Measurements from ENCODE around the gene SV2B.

SV2B gene

DNA sequence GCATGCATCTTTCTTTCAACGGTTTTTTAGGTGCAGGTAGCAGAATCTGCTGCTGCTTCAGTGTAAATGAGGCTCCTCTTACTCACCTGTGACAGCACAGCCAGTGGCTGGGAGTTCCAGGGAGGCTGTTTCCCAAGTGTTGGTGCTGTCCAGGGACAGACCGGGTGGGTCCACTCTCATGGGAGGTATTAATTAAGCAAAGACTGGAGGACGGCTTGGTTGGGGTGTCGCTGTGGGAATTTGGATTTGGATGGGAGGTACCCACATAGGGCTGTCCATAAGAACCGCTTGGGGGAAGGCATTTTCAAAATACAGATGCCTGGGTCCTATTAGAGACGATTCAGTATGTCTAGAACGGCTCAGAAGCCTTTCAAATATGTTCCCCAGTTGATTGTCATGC lies 42.9 kb downstream of the SV2B start:
- TF ChIP-seq, protein P1, sequence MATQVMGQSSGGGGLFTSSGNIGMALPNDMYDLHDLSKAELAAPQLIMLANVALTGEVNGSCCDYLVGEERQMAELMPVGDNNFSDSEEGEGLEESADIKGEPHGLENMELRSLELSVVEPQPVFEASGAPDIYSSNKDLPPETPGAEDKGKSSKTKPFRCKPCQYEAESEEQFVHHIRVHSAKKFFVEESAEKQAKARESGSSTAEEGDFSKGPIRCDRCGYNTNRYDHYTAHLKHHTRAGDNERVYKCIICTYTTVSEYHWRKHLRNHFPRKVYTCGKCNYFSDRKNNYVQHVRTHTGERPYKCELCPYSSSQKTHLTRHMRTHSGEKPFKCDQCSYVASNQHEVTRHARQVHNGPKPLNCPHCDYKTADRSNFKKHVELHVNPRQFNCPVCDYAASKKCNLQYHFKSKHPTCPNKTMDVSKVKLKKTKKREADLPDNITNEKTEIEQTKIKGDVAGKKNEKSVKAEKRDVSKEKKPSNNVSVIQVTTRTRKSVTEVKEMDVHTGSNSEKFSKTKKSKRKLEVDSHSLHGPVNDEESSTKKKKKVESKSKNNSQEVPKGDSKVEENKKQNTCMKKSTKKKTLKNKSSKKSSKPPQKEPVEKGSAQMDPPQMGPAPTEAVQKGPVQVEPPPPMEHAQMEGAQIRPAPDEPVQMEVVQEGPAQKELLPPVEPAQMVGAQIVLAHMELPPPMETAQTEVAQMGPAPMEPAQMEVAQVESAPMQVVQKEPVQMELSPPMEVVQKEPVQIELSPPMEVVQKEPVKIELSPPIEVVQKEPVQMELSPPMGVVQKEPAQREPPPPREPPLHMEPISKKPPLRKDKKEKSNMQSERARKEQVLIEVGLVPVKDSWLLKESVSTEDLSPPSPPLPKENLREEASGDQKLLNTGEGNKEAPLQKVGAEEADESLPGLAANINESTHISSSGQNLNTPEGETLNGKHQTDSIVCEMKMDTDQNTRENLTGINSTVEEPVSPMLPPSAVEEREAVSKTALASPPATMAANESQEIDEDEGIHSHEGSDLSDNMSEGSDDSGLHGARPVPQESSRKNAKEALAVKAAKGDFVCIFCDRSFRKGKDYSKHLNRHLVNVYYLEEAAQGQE (IDR thresholded peaks at IDR 0.05; ENCODE audit: insufficient read depth in 1 of 2, low read depth in 2 of 2, low read length in 2 of 2), result no peak

DNA sequence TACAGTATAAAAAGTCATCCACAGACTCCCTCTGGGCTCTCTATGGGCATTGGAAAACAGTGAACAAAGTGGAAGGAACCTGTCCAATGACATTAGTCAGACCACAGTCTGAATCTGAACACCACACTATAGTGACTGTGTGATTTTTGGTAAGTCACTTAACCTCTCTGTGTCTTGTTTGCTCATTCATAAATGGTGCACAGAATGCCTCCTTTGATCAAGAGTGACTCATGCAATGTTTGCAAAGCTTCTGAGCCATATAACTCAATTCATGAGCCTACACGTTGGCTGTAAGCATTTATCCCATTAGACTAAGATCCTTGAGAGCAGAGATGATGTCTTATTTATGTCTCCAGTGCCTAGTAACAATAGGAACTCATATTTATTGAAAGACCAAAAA lies 46.7 kb downstream of the SV2B start:
- TF ChIP-seq SIN3A (IDR thresholded peaks at IDR 0.05; ENCODE audit: borderline replicate concordance, insufficient read depth, low read length), result no peak
- no peak for TF ChIP-seq FOXP2 (optimal IDR thresholded peaks at IDR 0.05; ENCODE audit: borderline replicate concordance, extremely low read depth, extremely low read length, insufficient read depth)
- TF ChIP-seq, protein P1 (IDR thresholded peaks at IDR 0.05; ENCODE audit: insufficient read depth in 1 of 2, low read depth in 2 of 2, low read length in 2 of 2), result no peak
- no peak for TF ChIP-seq POLR2AphosphoS5 (IDR thresholded peaks at IDR 0.05; ENCODE audit: low read depth, low read length)
- no peak for TF ChIP-seq TAF1 (IDR thresholded peaks at IDR 0.05; ENCODE audit: borderline replicate concordance, insufficient read depth, low read length)

DNA sequence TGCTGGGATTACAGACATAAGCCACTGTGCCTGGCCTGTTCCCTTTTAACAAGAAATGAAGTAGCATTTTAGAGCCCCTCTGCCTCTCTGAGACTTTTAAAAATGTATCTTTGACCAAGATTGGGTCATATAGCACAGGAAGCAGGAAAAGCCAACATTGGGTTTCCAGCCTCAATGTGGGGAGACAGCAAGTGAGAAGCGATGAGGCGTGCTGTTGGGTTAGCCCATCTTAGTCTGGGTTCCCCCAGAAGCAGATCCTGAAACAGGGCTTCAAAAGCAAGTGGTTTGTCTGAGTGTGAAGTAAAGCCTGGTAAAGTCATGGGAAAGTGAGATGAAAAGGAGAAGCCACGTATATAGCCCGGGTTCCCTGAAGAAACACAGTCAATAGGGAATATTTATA lies 48.2 kb downstream of the SV2B start:
- TF ChIP-seq SIN3A (IDR thresholded peaks at IDR 0.05; ENCODE audit: borderline replicate concordance, insufficient read depth, low read length), result no peak
- TF ChIP-seq FOXP2 (optimal IDR thresholded peaks at IDR 0.05; ENCODE audit: borderline replicate concordance, extremely low read depth, extremely low read length, insufficient read depth), result no peak
- TF ChIP-seq, protein P1 (IDR thresholded peaks at IDR 0.05; ENCODE audit: insufficient read depth in 1 of 2, low read depth in 2 of 2, low read length in 2 of 2), result no peak
- TF ChIP-seq TAF1 (IDR thresholded peaks at IDR 0.05; ENCODE audit: borderline replicate concordance, insufficient read depth, low read length), result no peak
- TF ChIP-seq POLR2AphosphoS5 (IDR thresholded peaks at IDR 0.05; ENCODE audit: low read depth, low read length), result no peak

DNA sequence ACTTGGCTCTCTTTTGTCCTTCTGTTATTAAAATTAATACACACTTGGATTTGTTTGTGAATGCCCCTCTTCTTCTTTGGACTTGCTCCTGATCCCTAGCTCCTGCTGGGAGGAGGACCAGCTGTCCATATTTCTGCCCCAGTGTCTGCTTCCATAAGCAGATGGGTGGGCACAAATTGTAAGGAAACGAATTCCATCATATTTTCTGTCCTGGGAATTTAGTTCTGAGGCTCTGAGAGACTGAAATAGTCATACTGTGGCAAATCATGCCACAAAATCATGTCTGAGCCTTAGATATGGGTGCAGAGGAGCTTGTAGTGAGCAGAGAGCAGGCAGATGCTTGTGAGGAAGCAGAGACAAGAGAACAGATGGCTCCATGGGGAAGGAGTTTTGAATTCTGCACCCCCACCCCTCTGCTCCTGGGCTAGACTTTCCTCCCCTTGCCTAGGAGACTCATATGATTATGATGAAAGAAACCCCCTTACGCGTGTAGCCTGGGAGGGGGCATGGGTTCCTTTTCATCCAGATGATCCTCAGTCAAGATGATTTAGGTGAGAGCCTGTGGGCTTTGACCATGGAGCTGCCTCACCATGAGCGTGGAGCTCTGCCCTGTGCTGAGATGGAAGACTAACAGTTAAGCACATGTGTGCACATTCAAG lies 50.6 kb downstream of the SV2B start:
- no peak for TF ChIP-seq FOXP2 (optimal IDR thresholded peaks at IDR 0.05; ENCODE audit: borderline replicate concordance, extremely low read depth, extremely low read length, insufficient read depth)

DNA sequence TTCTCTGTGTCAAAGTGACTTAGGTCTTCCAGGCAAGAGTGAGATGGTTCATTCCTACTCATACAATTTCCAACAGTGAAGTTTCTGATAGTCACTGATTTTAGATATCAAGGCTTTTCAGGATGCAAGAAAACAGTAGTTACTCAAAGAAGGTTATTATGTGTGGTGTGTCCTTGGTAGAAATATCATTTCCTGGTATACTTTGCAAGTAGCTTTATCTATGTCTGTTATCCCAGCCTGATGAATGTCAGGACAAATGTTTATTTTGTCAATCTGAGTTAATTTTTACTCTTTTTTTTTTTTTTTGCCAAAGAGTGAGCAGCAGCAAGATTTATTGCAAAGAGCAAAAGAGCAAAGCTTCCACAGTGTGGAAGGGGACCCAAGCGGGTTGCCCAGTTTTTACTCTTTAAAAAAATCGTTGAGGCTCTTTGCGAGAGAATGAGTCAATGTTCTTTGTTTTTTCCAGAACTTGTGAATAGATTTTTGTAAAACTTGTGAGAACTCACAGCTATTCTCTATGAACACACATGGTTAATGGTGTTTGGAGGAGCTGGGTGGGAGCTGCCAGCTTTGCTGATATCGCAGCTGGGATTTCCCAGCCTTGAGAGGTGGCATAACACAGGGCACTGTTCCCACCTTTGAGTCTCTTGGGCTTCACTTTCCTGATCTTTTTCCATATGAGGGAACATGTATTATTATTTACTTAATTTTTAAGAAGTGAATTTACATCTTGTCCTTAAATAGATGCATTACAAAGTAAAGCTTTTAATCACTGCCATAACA lies 51.9 kb downstream of the SV2B start:
- no peak for TF ChIP-seq FOXP2 (optimal IDR thresholded peaks at IDR 0.05; ENCODE audit: borderline replicate concordance, extremely low read depth, extremely low read length, insufficient read depth)
- TF ChIP-seq TAF1 (IDR thresholded peaks at IDR 0.05; ENCODE audit: borderline replicate concordance, insufficient read depth, low read length), result no peak
- no peak for TF ChIP-seq POLR2AphosphoS5 (IDR thresholded peaks at IDR 0.05; ENCODE audit: low read depth, low read length)
- TF ChIP-seq, protein P1 (IDR thresholded peaks at IDR 0.05; ENCODE audit: insufficient read depth in 1 of 2, low read depth in 2 of 2, low read length in 2 of 2), result no peak
- no peak for TF ChIP-seq SIN3A (IDR thresholded peaks at IDR 0.05; ENCODE audit: borderline replicate concordance, insufficient read depth, low read length)

Measured in PFSK-1 (cell line).